Calu3 (cell line): ENCODE results near the gene SMAD2. TPM values are rescaled to one million over a fixed set of nuclear protein-coding genes. Genes with fewer than 3 reads are reported as not detected.

Source experiments
- BruUV-seq: library from RNA; stranded (reverse); fragments of 400-500 nt; replicated peaks from 2 replicates; lab custom pipeline; 2021; lab: Mats Ljungman, UMichigan
- CTCF ChIA-PET: fragments of 300-600 bp; sonication (Branson Sonifier 250); formaldehyde crosslinking; loops from one replicate; lab custom pipeline; 2022; ENCODE audit warnings: antibody characterized with exemption; lab: Charles Lee
- DNase-seq: peaks from one replicate; pipeline ENCODE4 v3.0.0; 2022
- H3K27ac Mint-ChIP-seq: one replicate; pipeline ENCODE4 v1.8.0; 2022; ENCODE audit warnings: mixed read lengths; ENCODE audit not compliant: unreplicated experiment
- H3K27me3 Mint-ChIP-seq: one replicate; pipeline ENCODE4 v1.8.0; 2022; ENCODE audit warnings: mixed read lengths; ENCODE audit not compliant: unreplicated experiment
- H3K36me3 Mint-ChIP-seq: one replicate; pipeline ENCODE4 v1.8.0; 2022; ENCODE audit warnings: mild to moderate bottlenecking, moderate library complexity, mixed read lengths; ENCODE audit not compliant: insufficient read depth, unreplicated experiment
- H3K4me1 Mint-ChIP-seq: one replicate; pipeline ENCODE4 v1.8.0; 2022; ENCODE audit warnings: mild to moderate bottlenecking, low read depth, mixed read lengths; ENCODE audit not compliant: unreplicated experiment
- H3K4me3 Mint-ChIP-seq: one replicate; pipeline ENCODE4 v1.8.0; 2022; ENCODE audit warnings: mild to moderate bottlenecking, low read depth, moderate library complexity, mixed read lengths; ENCODE audit not compliant: unreplicated experiment
- H3K9me3 Mint-ChIP-seq: one replicate; pipeline ENCODE4 v1.8.0; 2022; ENCODE audit warnings: low read depth, mixed read lengths; ENCODE audit not compliant: unreplicated experiment
- intact Hi-C: fragments of 100-400 bp; cut with micrococcal nuclease; formaldehyde crosslinking; loops from one replicate; pipeline ENCODE4 v1.10.0; 2022; ENCODE audit not compliant: unreplicated experiment
- total RNA-seq: library from RNA; stranded (reverse); gene quantifications from 2 replicates; pipeline ENCODE4 v1.2.3, GENCODE V29; 2022
- TF ChIP-seq, protein P1 (sequence below): fragments of 200-600 bp; IDR thresholded peaks from one replicate; pipeline ENCODE4 v1.8.0; 2022; ENCODE audit warnings: antibody characterized with exemption; ENCODE audit not compliant: unreplicated experiment

The SMAD2 gene
- total RNA-seq, 1 experiment from 2014 or later, result 134 TPM

DNA sequence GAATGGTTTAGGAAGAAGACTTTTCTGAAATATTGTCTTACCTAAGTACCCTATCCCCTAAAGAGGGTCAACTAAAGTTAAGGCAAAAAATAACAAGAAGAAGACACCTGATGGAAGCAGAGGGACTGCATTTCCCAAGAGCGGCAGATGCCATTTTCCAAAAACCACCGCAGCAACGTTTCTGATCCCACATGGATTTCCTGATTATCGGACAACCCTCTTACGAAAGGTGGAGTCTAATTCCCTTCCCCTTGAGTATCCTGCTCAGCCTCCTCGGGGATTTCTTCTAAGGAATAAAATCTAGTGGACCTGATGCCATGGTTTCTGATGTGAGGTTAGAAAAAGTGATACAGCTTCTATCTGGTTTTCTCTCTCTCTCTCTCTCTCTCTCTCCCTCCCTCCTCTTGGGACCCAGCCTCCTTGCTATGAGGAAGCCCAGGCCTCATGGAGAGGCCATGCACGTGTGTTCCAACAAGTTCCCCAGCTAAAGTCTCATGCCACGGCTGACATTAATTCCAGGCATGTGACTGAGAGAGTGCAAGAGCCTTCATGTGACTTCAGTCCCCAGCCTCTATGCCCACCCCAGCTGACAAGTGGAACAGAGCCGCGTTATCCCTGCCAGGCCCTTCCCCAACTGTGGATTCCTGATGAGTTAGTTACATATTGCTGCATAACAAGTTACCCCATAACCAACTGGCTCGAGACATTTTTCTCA, 150.3 kb downstream of the SMAD2 start:
- Mint-ChIP-seq H3K36me3 (no peaks in the 10 kb centered on the region), H3K4me3 (no peak overlapping the region), H3K27ac (no peak overlapping the region), H3K4me1 (no peaks in the 10 kb centered on the region), H3K27me3 (peaks cover 66% of the 10 kb centered on the region), H3K9me3 (peaks cover 7% of the 10 kb centered on the region)
- no TSS peak for BruUV-seq
- no peak for DNase-seq
- TF ChIP-seq, protein P1, sequence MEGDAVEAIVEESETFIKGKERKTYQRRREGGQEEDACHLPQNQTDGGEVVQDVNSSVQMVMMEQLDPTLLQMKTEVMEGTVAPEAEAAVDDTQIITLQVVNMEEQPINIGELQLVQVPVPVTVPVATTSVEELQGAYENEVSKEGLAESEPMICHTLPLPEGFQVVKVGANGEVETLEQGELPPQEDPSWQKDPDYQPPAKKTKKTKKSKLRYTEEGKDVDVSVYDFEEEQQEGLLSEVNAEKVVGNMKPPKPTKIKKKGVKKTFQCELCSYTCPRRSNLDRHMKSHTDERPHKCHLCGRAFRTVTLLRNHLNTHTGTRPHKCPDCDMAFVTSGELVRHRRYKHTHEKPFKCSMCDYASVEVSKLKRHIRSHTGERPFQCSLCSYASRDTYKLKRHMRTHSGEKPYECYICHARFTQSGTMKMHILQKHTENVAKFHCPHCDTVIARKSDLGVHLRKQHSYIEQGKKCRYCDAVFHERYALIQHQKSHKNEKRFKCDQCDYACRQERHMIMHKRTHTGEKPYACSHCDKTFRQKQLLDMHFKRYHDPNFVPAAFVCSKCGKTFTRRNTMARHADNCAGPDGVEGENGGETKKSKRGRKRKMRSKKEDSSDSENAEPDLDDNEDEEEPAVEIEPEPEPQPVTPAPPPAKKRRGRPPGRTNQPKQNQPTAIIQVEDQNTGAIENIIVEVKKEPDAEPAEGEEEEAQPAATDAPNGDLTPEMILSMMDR, result no peak
- intact Hi-C loops, result no loop called here
- CTCF ChIA-PET, result no interaction called here

DNA sequence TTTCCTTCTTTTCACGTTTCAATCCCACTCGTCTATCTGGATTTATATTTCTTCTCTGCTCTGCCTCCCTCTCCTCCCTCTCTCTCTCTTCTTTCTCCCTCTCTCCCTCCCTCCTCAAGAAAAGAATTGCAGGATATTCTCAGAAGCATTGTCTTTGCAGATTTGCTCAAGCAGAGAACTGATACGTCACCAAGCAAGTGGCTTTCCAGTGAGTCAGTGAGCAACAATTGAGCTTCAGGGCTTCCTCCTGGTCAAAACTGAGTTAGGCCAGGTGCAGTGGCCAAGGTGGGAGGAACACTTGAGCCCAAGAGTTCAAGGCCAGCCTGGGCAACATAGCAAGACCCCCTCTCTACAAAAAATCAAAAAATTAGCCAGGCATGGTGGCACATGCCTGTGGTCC, 151.1 kb downstream of the SMAD2 start:
- Mint-ChIP-seq H3K27ac (no peak overlapping the region), H3K9me3 (peaks cover 4% of the 10 kb centered on the region), H3K36me3 (no peaks in the 10 kb centered on the region), H3K4me3 (no peak overlapping the region), H3K4me1 (no peaks in the 10 kb centered on the region), H3K27me3 (peaks cover 74% of the 10 kb centered on the region)
- BruUV-seq, result no TSS peak
- intact Hi-C loops, result no loop called here
- no peak for DNase-seq
- TF ChIP-seq, protein P1, result no peak
- CTCF ChIA-PET, result no interaction called here

GRCh38 chr18:47777626-47778025, 152.8 kb downstream of the SMAD2 start:
- TF ChIP-seq, protein P1, result no peak
- Mint-ChIP-seq H3K4me3 (no peak overlapping the region), H3K9me3 (no peaks in the 10 kb centered on the region), H3K27ac (no peak overlapping the region), H3K27me3 (peaks cover 81% of the 10 kb centered on the region), H3K36me3 (no peaks in the 10 kb centered on the region), H3K4me1 (peaks cover 5% of the 10 kb centered on the region)
- no peak for DNase-seq
- CTCF ChIA-PET, result no interaction called here
- no TSS peak for BruUV-seq
- intact Hi-C loops, result no loop called here

GRCh38 chr18:47775961-47776360, 154.5 kb downstream of the SMAD2 start:
- no TSS peak for BruUV-seq
- intact Hi-C loops, result no loop called here
- H3K4me3 Mint-ChIP-seq, result no peak overlapping the region
- no peaks in the 10 kb centered on the region for H3K36me3 Mint-ChIP-seq
- H3K27me3 Mint-ChIP-seq, result peaks cover 71% of the 10 kb centered on the region
- DNase-seq, result no peak
- no peaks in the 10 kb centered on the region for H3K9me3 Mint-ChIP-seq
- peaks cover 6% of the 10 kb centered on the region for H3K4me1 Mint-ChIP-seq
- TF ChIP-seq, protein P1, result no peak
- CTCF ChIA-PET, result no interaction called here
- no peak overlapping the region for H3K27ac Mint-ChIP-seq
